IMR-90 (cell line): ENCODE results near the gene KCNIP1. TPM values are rescaled to one million over a fixed set of nuclear protein-coding genes. Genes with fewer than 3 reads are reported as not detected.

Experiments used
- ATAC-seq: fragments of 200-7000 bp; cut with Tn5 transposase; 2 replicates; pipeline ENCODE4 v1.9.1; 2020; ENCODE audit warnings: low read depth, mild to moderate bottlenecking, moderate library complexity
- BruUV-seq: library from RNA; stranded (reverse); fragments of 400-500 nt; replicated peaks from 2 replicates; lab custom pipeline; 2021; lab: Mats Ljungman, UMichigan
- CTCF ChIA-PET: fragments of 300-600 bp; formaldehyde crosslinking; extraction: SDS; loops from one replicate; lab custom pipeline; 2021; ENCODE audit warnings: antibody characterized with exemption; lab: Yijun Ruan, JAX
- POLR2A ChIA-PET: fragments of 300-600 bp; sonication (Branson Sonifier 250); formaldehyde crosslinking; loops from one replicate; lab custom pipeline; 2022; ENCODE audit warnings: antibody characterized with exemption; ENCODE audit not compliant: unreplicated experiment; lab: Charles Lee
- DNase-seq: peaks from one replicate; pipeline ENCODE4 v3.0.0; 2013
- H2AFZ ChIP-seq: replicated peaks from 2 replicates; pipeline ENCODE3; 2013; ENCODE audit warnings: low read length, mild to moderate bottlenecking; ENCODE audit not compliant: poor library complexity
- H2AK5ac ChIP-seq: 2 replicates; pipeline ENCODE4 v1.6.1; 2013; ENCODE audit warnings: low read depth, low read length, inconsistent platforms
- H2AK9ac ChIP-seq: replicated peaks from 2 replicates; pipeline ENCODE3; 2013; ENCODE audit warnings: mild to moderate bottlenecking, low read depth, low read length, moderate library complexity; ENCODE audit not compliant: poor library complexity
- H2BK120ac ChIP-seq: 2 replicates; pipeline ENCODE4 v1.6.1; 2013; ENCODE audit warnings: low read depth, low read length, inconsistent platforms
- H2BK15ac ChIP-seq: 3 replicates; pipeline ENCODE4 v1.6.1; 2013; ENCODE audit warnings: low read depth, low read length, inconsistent platforms
- H2BK20ac ChIP-seq: 2 replicates; pipeline ENCODE4 v1.6.1; 2013; ENCODE audit warnings: low read depth, mild to moderate bottlenecking, inconsistent platforms, low read length, moderate library complexity
- H2BK5ac ChIP-seq: 2 replicates; pipeline ENCODE4 v1.6.1; 2013; ENCODE audit warnings: mild to moderate bottlenecking, low read depth, low read length, inconsistent platforms; ENCODE audit not compliant: poor library complexity, severe bottlenecking
- H3K14ac ChIP-seq: replicated peaks from 2 replicates; pipeline ENCODE4 v1.6.1; 2013; ENCODE audit warnings: low read depth, low read length, inconsistent platforms
- H3K18ac ChIP-seq: 2 replicates; pipeline ENCODE4 v1.6.1; 2013; ENCODE audit warnings: low read depth, low read length, control low read depth
- H3K23ac ChIP-seq: 2 replicates; pipeline ENCODE4 v1.6.1; 2013; ENCODE audit warnings: low read depth, low read length, inconsistent platforms
- H3K27ac ChIP-seq: 2 replicates; pipeline ENCODE4 v1.5.1; 2013; ENCODE audit warnings: mild to moderate bottlenecking, control low read depth, low read length; ENCODE audit not compliant: insufficient read depth
- H3K27me3 ChIP-seq: 2 replicates; pipeline ENCODE4 v1.6.1; 2013; ENCODE audit warnings: low read length; ENCODE audit not compliant: control insufficient read depth, insufficient read depth
- H3K36me3 ChIP-seq: 2 replicates; pipeline ENCODE4 v1.6.1; 2013; ENCODE audit warnings: low read length, mixed read lengths; ENCODE audit not compliant: control insufficient read depth, insufficient read depth
- H3K4ac ChIP-seq: 2 replicates; pipeline ENCODE4 v1.6.1; 2013; ENCODE audit warnings: low read depth, low read length, inconsistent platforms
- H3K4me1 ChIP-seq: 2 replicates; pipeline ENCODE4 v1.6.1; 2013; ENCODE audit warnings: low read length, mixed read lengths; ENCODE audit not compliant: control insufficient read depth, insufficient read depth
- H3K4me2 ChIP-seq: 2 replicates; pipeline ENCODE4 v1.6.1; 2013; ENCODE audit warnings: low read depth, mild to moderate bottlenecking, control low read depth, low read length, moderate library complexity
- H3K4me3 ChIP-seq: 2 replicates; pipeline ENCODE4 v1.5.1; 2013; ENCODE audit warnings: low read depth, mild to moderate bottlenecking, control low read depth, low read length, moderate library complexity; ENCODE audit not compliant: insufficient read depth
- H3K56ac ChIP-seq: 2 replicates; pipeline ENCODE4 v1.6.1; 2013; ENCODE audit warnings: low read length, inconsistent platforms; ENCODE audit not compliant: insufficient read depth; ENCODE audit errors: extremely low read depth
- H3K79me1 ChIP-seq, 2 experiments: 2 replicates each; pipeline ENCODE4 v1.6.1; 2013; ENCODE audit warnings: low read length in 2 of 2, inconsistent platforms in 1 of 2, low read depth in 1 of 2
- H3K9ac ChIP-seq: 2 replicates; pipeline ENCODE4 v1.6.1; 2013; ENCODE audit warnings: low read depth, low read length, control low read depth
- H3K9me1 ChIP-seq: 2 replicates; pipeline ENCODE4 v1.6.1; 2013; ENCODE audit warnings: low read length, inconsistent platforms; ENCODE audit not compliant: insufficient read depth
- H3K9me3 ChIP-seq: 2 replicates; pipeline ENCODE4 v1.6.1; 2013; ENCODE audit warnings: low read length; ENCODE audit not compliant: control insufficient read depth, insufficient read depth
- H4K20me1 ChIP-seq: 2 replicates; pipeline ENCODE4 v1.6.1; 2013; ENCODE audit warnings: low read length, inconsistent platforms; ENCODE audit not compliant: insufficient read depth
- H4K5ac ChIP-seq: 2 replicates; pipeline ENCODE4 v1.6.1; 2013; ENCODE audit warnings: mild to moderate bottlenecking, low read depth, low read length, control low read depth
- H4K8ac ChIP-seq, 2 experiments: 2 replicates each; pipeline ENCODE4 v1.6.1; 2013; ENCODE audit warnings: low read depth in 2 of 2, low read length in 2 of 2, control low read depth in 1 of 2, inconsistent platforms in 1 of 2
- H4K91ac ChIP-seq: 2 replicates; pipeline ENCODE4 v1.6.1; 2013; ENCODE audit warnings: low read depth, low read length, inconsistent platforms; ENCODE audit not compliant: insufficient read depth
- WGBS, 2 experiments: methylation state at CpG; one replicate each; pipeline versions ENCODE4 v1.1.5 to v1.1.7; 2013; ENCODE audit warnings: missing lambda C conversion rate in 2 of 2; ENCODE audit not compliant: insufficient read length in 1 of 2; ENCODE audit errors: extremely low coverage in 2 of 2; 5-methylcytosine and 5-hydroxymethylcytosine counted together
- dilution Hi-C: fragments of 300-500 bp; cut with HindIII; formaldehyde crosslinking; loops from one replicate; pipeline ENCODE4 v1.14.3; 2018; ENCODE audit warnings: low sequenced_read_pairs; ENCODE audit not compliant: unreplicated experiment
- in situ Hi-C: fragments of 300-500 bp; cut with MboI; formaldehyde crosslinking; loops from 3 replicates; pipeline ENCODE4 v1.14.3; 2019; ENCODE audit warnings: low sequenced_read_pairs, inconsistent platforms, mixed read lengths
- intact Hi-C: fragments of 100-400 bp; cut with micrococcal nuclease; formaldehyde crosslinking; loops from 2 replicates; pipeline ENCODE4 v1.10.0; 2022
- polyA plus RNA-seq, 3 experiments: library from polyadenylated mRNA; depleted of rRNA; stranded (reverse); fragments of >200 nt; gene quantifications; 2 replicates each; pipeline ENCODE4 v1.2.3, GENCODE V29; 2012; ENCODE audit warnings: low replicate concordance in 1 of 3
- total RNA-seq: library from RNA; depleted of rRNA; stranded (reverse); fragments of >200 nt; gene quantifications from 2 replicates; pipeline ENCODE4 v1.2.3, GENCODE V29; 2012
- TF ChIP-seq, protein P1 (sequence below): fragments of 150-350 bp; IDR thresholded peaks from 2 replicates; pipeline ENCODE4 v1.6.1; 2016; ENCODE audit warnings: low read depth, mild to moderate bottlenecking, low read length, moderate library complexity, borderline replicate concordance

Gene KCNIP1
- total and polyA plus RNA-seq, 2 of the 4 experiments (the other 2 are of a cell fraction): not detected

DNA sequence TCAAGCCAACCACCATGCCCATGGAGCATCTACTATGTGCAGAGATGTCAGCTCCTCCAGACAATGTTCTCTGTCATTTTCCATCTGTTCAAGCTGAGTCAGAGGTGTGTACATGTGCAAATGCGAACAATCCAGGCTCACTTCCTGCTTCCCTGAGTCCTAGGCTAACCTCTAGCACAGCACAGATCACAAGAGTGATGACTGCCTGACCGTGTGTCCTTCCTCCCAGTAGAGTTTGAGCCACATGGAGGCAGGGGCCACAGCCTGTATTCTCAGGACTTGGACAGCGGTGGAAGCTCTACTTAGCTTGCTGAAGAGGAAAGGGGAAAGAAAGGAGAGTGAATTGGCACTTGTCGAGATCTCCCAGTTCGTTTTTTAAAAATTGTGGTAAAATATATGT is 87.2 kb downstream of the KCNIP1 start:
- H3K56ac ChIP-seq: no peak overlapping the region
- no peak overlapping the region for H2AK9ac ChIP-seq
- no peak overlapping the region for H3K4me3 ChIP-seq
- ChIA-PET POLR2A (no interaction called here), CTCF (no interaction called here)
- H3K27me3 ChIP-seq: no peaks in the 10 kb centered on the region; the same call in none of the 2 replicates
- H4K20me1 ChIP-seq: no peaks in the 10 kb centered on the region
- in situ Hi-C loops (no loop called here), dilution Hi-C loops (no loop called here), intact Hi-C loops (no loop called here)
- no peak overlapping the region for H3K14ac ChIP-seq
- no peak overlapping the region for H2BK5ac ChIP-seq
- no peaks in the 10 kb centered on the region for H3K36me3 ChIP-seq
- no peak overlapping the region for H3K4ac ChIP-seq
- no peaks in the 10 kb centered on the region for H3K9me1 ChIP-seq
- DNase-seq (no peak), ATAC-seq (no peak)
- no peaks in the 10 kb centered on the region for H3K79me1 ChIP-seq
- H3K4me2 ChIP-seq: no peak overlapping the region
- H3K9ac ChIP-seq: no peak overlapping the region
- no peak overlapping the region for H2AK5ac ChIP-seq
- no peaks in the 10 kb centered on the region for H3K9me3 ChIP-seq
- no peak overlapping the region for H2BK20ac ChIP-seq
- H4K8ac ChIP-seq: no peak overlapping the region
- no TSS peak for BruUV-seq
- no peak overlapping the region for H2BK120ac ChIP-seq
- no peak overlapping the region for H3K27ac ChIP-seq
- H4K91ac ChIP-seq: no peak overlapping the region
- no peak overlapping the region for H2AFZ ChIP-seq
- H4K5ac ChIP-seq: no peak overlapping the region
- WGBS, 2 experiments: 40% methylated on average over 1 of the region's 5 CpGs; no CpG with 5 or more reads in 1 of the 2 experiments
- TF ChIP-seq, protein P1, sequence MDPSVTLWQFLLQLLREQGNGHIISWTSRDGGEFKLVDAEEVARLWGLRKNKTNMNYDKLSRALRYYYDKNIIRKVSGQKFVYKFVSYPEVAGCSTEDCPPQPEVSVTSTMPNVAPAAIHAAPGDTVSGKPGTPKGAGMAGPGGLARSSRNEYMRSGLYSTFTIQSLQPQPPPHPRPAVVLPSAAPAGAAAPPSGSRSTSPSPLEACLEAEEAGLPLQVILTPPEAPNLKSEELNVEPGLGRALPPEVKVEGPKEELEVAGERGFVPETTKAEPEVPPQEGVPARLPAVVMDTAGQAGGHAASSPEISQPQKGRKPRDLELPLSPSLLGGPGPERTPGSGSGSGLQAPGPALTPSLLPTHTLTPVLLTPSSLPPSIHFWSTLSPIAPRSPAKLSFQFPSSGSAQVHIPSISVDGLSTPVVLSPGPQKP: no peak
- H3K23ac ChIP-seq: no peak overlapping the region
- H3K4me1 ChIP-seq: no peaks in the 10 kb centered on the region
- H2BK15ac ChIP-seq: no peak overlapping the region
- H3K18ac ChIP-seq: no peak overlapping the region
